Measurements from ENCODE around the gene PCDHGA9.
A peak's percentile ranks its signal among the peaks of the same experiment; 100 is the strongest.
"Not testable (repeated sequence)": the region's sequence is repeated elsewhere in the genome, so short reads cannot be mapped to it uniquely, and the experiment has no call there.

The PCDHGA9 gene

GRCh38 chr5:141371572-141372475 lies 30.8 kb upstream of the PCDHGA9 start:
- TF ChIP-seq CTCF (IDR thresholded peaks at IDR 0.05; ENCODE audit: insufficient read depth, low read depth, low read length, missing control alignments) = no peak
- H3K4me3 ChIP-seq (ENCODE audit: low read depth, low read length) = no peak overlapping the region
- DNase-seq (ENCODE audit: low read depth) = no peak

- no peak within 1 kb of the TSS for H3K4me3 ChIP-seq (ENCODE audit: low read depth, low read length)
- DNase-seq (ENCODE audit: low read depth) = no peak
- TF ChIP-seq CTCF (IDR thresholded peaks at IDR 0.05; ENCODE audit: insufficient read depth, low read depth, low read length, missing control alignments) = peak; percentile 28
Measured at GRCh38 chr5:141373673-141374317, 28.8 kb upstream of the PCDHGA9 start, which contains the start of gene PCDHGA6. Gene PCDHGA6 (plus strand): TSS chr5:141373891. CDS start chr5:141374084, 193 bp downstream.

GRCh38 chr5:141374627-141375026 lies 28.0 kb upstream of the PCDHGA9 start:
- no peak overlapping the region for H3K4me3 ChIP-seq (ENCODE audit: low read depth, low read length)
- no peak for TF ChIP-seq CTCF (IDR thresholded peaks at IDR 0.05; ENCODE audit: insufficient read depth, low read depth, low read length, missing control alignments)
- DNase-seq (ENCODE audit: low read depth) = no peak

GRCh38 chr5:141375444-141376155 lies 27.0 kb upstream of the PCDHGA9 start:
- not testable (repeated sequence) for DNase-seq (ENCODE audit: low read depth)

GRCh38 chr5:141382469-141383294 lies 19.9 kb upstream of the PCDHGA9 start, which contains the start of gene PCDHGA7:
Gene PCDHGA7 (plus strand): TSS chr5:141382742. CDS start chr5:141382900, 158 bp downstream.
- no peak for TF ChIP-seq CTCF (IDR thresholded peaks at IDR 0.05; ENCODE audit: insufficient read depth, low read depth, low read length, missing control alignments)
- H3K4me3 ChIP-seq (ENCODE audit: low read depth, low read length) = no peak within 1 kb of the TSS
- DNase-seq (ENCODE audit: low read depth) = no peak

More at GRCh38 chr5:141375444-141376155, 27.0 kb upstream of the PCDHGA9 start:
- not testable (repeated sequence) for H3K4me3 ChIP-seq (ENCODE audit: low read depth, low read length)

GRCh38 chr5:141383345-141383744 lies 19.2 kb upstream of the PCDHGA9 start:
- TF ChIP-seq CTCF (IDR thresholded peaks at IDR 0.05; ENCODE audit: insufficient read depth, low read depth, low read length, missing control alignments) = no peak
- DNase-seq (ENCODE audit: low read depth) = no peak
- H3K4me3 ChIP-seq (ENCODE audit: low read depth, low read length) = no peak overlapping the region

Data from GM12865 (cell line).